H9 (cell line): ENCODE measurements around the gene COPB2. TPM values are rescaled to one million over a fixed set of nuclear protein-coding genes. Genes with fewer than 3 reads are reported as not detected.

Experiments used
- DNase-seq: peaks from one replicate; pipeline ENCODE4 v3.0.0-alpha.2; 2017
- H2AFZ ChIP-seq: one replicate; pipeline ENCODE4 v1.6.1; 2013; ENCODE audit warnings: mild to moderate bottlenecking, low read length, control low read depth, moderate library complexity
- H2AK5ac ChIP-seq: 2 replicates; pipeline ENCODE4 v1.6.1; 2013; ENCODE audit warnings: low read length, control low read depth, mixed read lengths; ENCODE audit not compliant: insufficient read length
- H2BK120ac ChIP-seq: one replicate; pipeline ENCODE4 v1.6.1; 2013; ENCODE audit warnings: low read depth, mild to moderate bottlenecking, low read length, control low read depth, inconsistent platforms; ENCODE audit not compliant: poor library complexity, severe bottlenecking
- H2BK12ac ChIP-seq: 2 replicates; pipeline ENCODE4 v1.6.1; 2013; ENCODE audit warnings: low read length, control low read depth, mixed read lengths, low read depth; ENCODE audit not compliant: insufficient read length
- H2BK15ac ChIP-seq: 2 replicates; pipeline ENCODE4 v1.6.1; 2013; ENCODE audit warnings: low read depth, low read length, control low read depth
- H2BK20ac ChIP-seq: one replicate; pipeline ENCODE4 v1.6.1; 2013; ENCODE audit warnings: low read depth, mild to moderate bottlenecking, low read length, control low read depth, inconsistent platforms; ENCODE audit not compliant: poor library complexity, severe bottlenecking
- H2BK5ac ChIP-seq: 2 replicates; pipeline ENCODE4 v1.6.1; 2013; ENCODE audit warnings: low read length, control low read depth, mixed read lengths; ENCODE audit not compliant: insufficient read length
- H3K14ac ChIP-seq: 2 replicates; pipeline ENCODE4 v1.6.1; 2013; ENCODE audit warnings: low read length, control low read depth; ENCODE audit not compliant: insufficient read depth
- H3K18ac ChIP-seq: 2 replicates; pipeline ENCODE4 v1.6.1; 2013; ENCODE audit warnings: low read depth, mild to moderate bottlenecking, mixed read lengths, low read length, control low read depth; ENCODE audit not compliant: insufficient read length
- H3K23ac ChIP-seq: 2 replicates; pipeline ENCODE4 v1.6.1; 2013; ENCODE audit warnings: low read length, control low read depth, mixed read lengths, low read depth; ENCODE audit not compliant: insufficient read length
- H3K23me2 ChIP-seq: 2 replicates; pipeline ENCODE4 v1.6.1; 2013; ENCODE audit warnings: low read depth, mild to moderate bottlenecking, mixed read lengths, low read length, control low read depth; ENCODE audit not compliant: insufficient read length, poor library complexity, severe bottlenecking
- H3K27ac ChIP-seq: 2 replicates; pipeline ENCODE4 v1.5.1; 2013; ENCODE audit warnings: low read length, control low read depth, mixed read lengths, low read depth; ENCODE audit not compliant: insufficient read length
- H3K27me3 ChIP-seq: 2 replicates; pipeline ENCODE4 v1.6.1; 2013; ENCODE audit warnings: low read length, control low read depth, inconsistent platforms; ENCODE audit not compliant: insufficient read depth
- H3K4ac ChIP-seq: 2 replicates; pipeline ENCODE4 v1.6.1; 2013; ENCODE audit warnings: low read depth, mild to moderate bottlenecking, control low read depth, inconsistent platforms, low read length, moderate library complexity
- H3K4me1 ChIP-seq: 2 replicates; pipeline ENCODE4 v1.6.1; 2013; ENCODE audit warnings: low read length, control low read depth, inconsistent platforms; ENCODE audit not compliant: insufficient read depth
- H3K4me2 ChIP-seq: 2 replicates; pipeline ENCODE4 v1.6.1; 2013; ENCODE audit warnings: low read length, control low read depth, mixed read lengths; ENCODE audit not compliant: insufficient read length, insufficient read depth
- H3K56ac ChIP-seq: 2 replicates; pipeline ENCODE4 v1.6.1; 2013; ENCODE audit warnings: low read depth, mild to moderate bottlenecking, mixed read lengths, low read length, control low read depth; ENCODE audit not compliant: insufficient read length
- H3K79me1 ChIP-seq: 2 replicates; pipeline ENCODE4 v1.6.1; 2013; ENCODE audit warnings: low read depth, mild to moderate bottlenecking, moderate library complexity, low read length, control low read depth, inconsistent platforms; ENCODE audit not compliant: insufficient read depth, poor library complexity, severe bottlenecking
- H3K79me2 ChIP-seq: 2 replicates; pipeline ENCODE4 v1.6.1; 2013; ENCODE audit warnings: low read length, control low read depth, inconsistent platforms; ENCODE audit not compliant: insufficient read depth
- H3K9ac ChIP-seq: 2 replicates; pipeline ENCODE4 v1.6.1; 2013; ENCODE audit warnings: low read length, control low read depth, mixed read lengths; ENCODE audit not compliant: insufficient read length; ENCODE audit errors: extremely low read depth
- H3K9me3 ChIP-seq: one replicate; pipeline ENCODE4 v1.6.1; 2013; ENCODE audit warnings: low read depth, low read length, inconsistent platforms; ENCODE audit not compliant: control insufficient read depth
- H3T11ph ChIP-seq: one replicate; pipeline ENCODE4 v1.6.1; 2013; ENCODE audit warnings: mild to moderate bottlenecking, low read length, control low read depth, inconsistent platforms
- H4K20me1 ChIP-seq: one replicate; pipeline ENCODE4 v1.6.1; 2013; ENCODE audit not compliant: control insufficient read depth, insufficient read length, insufficient read depth
- H4K5ac ChIP-seq: 2 replicates; pipeline ENCODE4 v1.6.1; 2013; ENCODE audit warnings: low read depth, mild to moderate bottlenecking, mixed read lengths, low read length, control low read depth; ENCODE audit not compliant: insufficient read length
- H4K8ac ChIP-seq: replicated peaks from 2 replicates; pipeline ENCODE4 v1.6.1; 2013; ENCODE audit warnings: low read length, control low read depth, mixed read lengths, low read depth; ENCODE audit not compliant: insufficient read length
- H4K91ac ChIP-seq: 2 replicates; pipeline ENCODE4 v1.6.1; 2013; ENCODE audit warnings: low read depth, mild to moderate bottlenecking, moderate library complexity, mixed read lengths, low read length, control low read depth; ENCODE audit not compliant: insufficient read length
- H3K27ac Mint-ChIP-seq, 3 experiments: 2 replicates in 2 of 3; 3 replicates in 1 of 3; pipeline ENCODE4 v1.8.0; 2020 to 2021; ENCODE audit warnings: mixed read lengths in 3 of 3, mild to moderate bottlenecking in 1 of 3, moderate library complexity in 1 of 3
- H3K27me3 Mint-ChIP-seq: 2 replicates; pipeline ENCODE4 v1.8.0; 2021; ENCODE audit warnings: low read depth, mild to moderate bottlenecking, moderate library complexity, mixed read lengths
- H3K36me3 Mint-ChIP-seq, 3 experiments: 2 replicates in 2 of 3; 3 replicates in 1 of 3; pipeline ENCODE4 v1.8.0; 2020 to 2021; ENCODE audit warnings: low read depth in 3 of 3, mixed read lengths in 3 of 3; ENCODE audit not compliant: insufficient read depth in 1 of 3
- H3K4me1 Mint-ChIP-seq, 2 experiments: 2 replicates each; pipeline ENCODE4 v1.8.0; 2020; ENCODE audit warnings: mixed read lengths in 2 of 2
- H3K4me3 Mint-ChIP-seq, 2 experiments: 2 replicates in 1 of 2; 3 replicates in 1 of 2; pipeline ENCODE4 v1.8.0; 2020 to 2021; ENCODE audit warnings: mild to moderate bottlenecking in 2 of 2, mixed read lengths in 2 of 2, moderate library complexity in 1 of 2
- H3K9me3 Mint-ChIP-seq, 2 experiments: 2 replicates in 1 of 2; 3 replicates in 1 of 2; pipeline ENCODE4 v1.8.0; 2020; ENCODE audit warnings: mild to moderate bottlenecking in 2 of 2, mixed read lengths in 2 of 2, moderate library complexity in 1 of 2
- WGBS: extraction: QIAGEN DNeasy Blood & Tissue Kit; methylation state at CpG from one replicate; pipeline ENCODE4 v1.1.7; 2013; ENCODE audit warnings: missing lambda C conversion rate, low lambda C conversion rate, mixed read lengths; ENCODE audit not compliant: insufficient read length; ENCODE audit errors: extremely low coverage; 5-methylcytosine and 5-hydroxymethylcytosine counted together
- total RNA-seq: library from RNA; stranded (reverse); gene quantifications from 2 replicates; pipeline ENCODE4 v1.2.1, GENCODE V29; 2021
- TF ChIP-seq, protein P1 (sequence below): fragments of 200-600 bp; sonication (generic); conservative IDR thresholded peaks from 3 replicates; pipeline ENCODE4 v1.8.0; 2021; ENCODE audit warnings: antibody characterized with exemption, mild to moderate bottlenecking

Gene COPB2
- total RNA-seq, 1 experiment from 2014 or later, result 121 TPM

GRCh38 chr3:139339219-139339906 lies 50.1 kb downstream of the COPB2 start:
- peaks cover 69% of the 10 kb centered on the region for H3K27me3 Mint-ChIP-seq
- Histone ChIP-seq H3K79me1 (no peaks in the 10 kb centered on the region), H3K27ac (no peak overlapping the region), H4K8ac (no peak overlapping the region), H3K4me1 (no peaks in the 10 kb centered on the region), H3K14ac (no peak overlapping the region), H2AFZ (no peak overlapping the region), H3K9ac (no peak overlapping the region), H3K79me2 (no peaks in the 10 kb centered on the region; the same call in 1 of the 2 replicates), H2AK5ac (no peak overlapping the region), H3K4ac (no peak overlapping the region), H3K23me2 (peaks cover 2% of the 10 kb centered on the region), H4K91ac (no peak overlapping the region), H3K23ac (no peak overlapping the region), H3K18ac (no peak overlapping the region), H4K20me1 (no peaks in the 10 kb centered on the region), H2BK12ac (no peak overlapping the region), H3K56ac (no peak overlapping the region), H2BK20ac (no peak overlapping the region), H2BK5ac (no peak overlapping the region), H4K5ac (no peak overlapping the region), H2BK15ac (no peak overlapping the region), H2BK120ac (no peak overlapping the region), H3K9me3 (no peaks in the 10 kb centered on the region), H3K4me2 (no peak overlapping the region), H3T11ph (no peak overlapping the region), H3K27me3 (no peaks in the 10 kb centered on the region)
- no peak for DNase-seq
- H3K9me3 Mint-ChIP-seq, result peaks cover 0 to 5% of the 10 kb centered on the region in 2 experiments; a peak in 2 of 5 replicates
- no CpG with 5 or more reads among the region's 4 CpGs for WGBS
- peaks cover 0 to 5% (median 3%) of the 10 kb centered on the region in 3 experiments; a peak in 1 of 7 replicates for H3K36me3 Mint-ChIP-seq
- H3K4me3 Mint-ChIP-seq, result no peak overlapping the region
- peaks cover 0 to 7% of the 10 kb centered on the region in 2 experiments; a peak in 2 of 4 replicates for H3K4me1 Mint-ChIP-seq
- no peak overlapping the region for H3K27ac Mint-ChIP-seq
- TF ChIP-seq, protein P1, sequence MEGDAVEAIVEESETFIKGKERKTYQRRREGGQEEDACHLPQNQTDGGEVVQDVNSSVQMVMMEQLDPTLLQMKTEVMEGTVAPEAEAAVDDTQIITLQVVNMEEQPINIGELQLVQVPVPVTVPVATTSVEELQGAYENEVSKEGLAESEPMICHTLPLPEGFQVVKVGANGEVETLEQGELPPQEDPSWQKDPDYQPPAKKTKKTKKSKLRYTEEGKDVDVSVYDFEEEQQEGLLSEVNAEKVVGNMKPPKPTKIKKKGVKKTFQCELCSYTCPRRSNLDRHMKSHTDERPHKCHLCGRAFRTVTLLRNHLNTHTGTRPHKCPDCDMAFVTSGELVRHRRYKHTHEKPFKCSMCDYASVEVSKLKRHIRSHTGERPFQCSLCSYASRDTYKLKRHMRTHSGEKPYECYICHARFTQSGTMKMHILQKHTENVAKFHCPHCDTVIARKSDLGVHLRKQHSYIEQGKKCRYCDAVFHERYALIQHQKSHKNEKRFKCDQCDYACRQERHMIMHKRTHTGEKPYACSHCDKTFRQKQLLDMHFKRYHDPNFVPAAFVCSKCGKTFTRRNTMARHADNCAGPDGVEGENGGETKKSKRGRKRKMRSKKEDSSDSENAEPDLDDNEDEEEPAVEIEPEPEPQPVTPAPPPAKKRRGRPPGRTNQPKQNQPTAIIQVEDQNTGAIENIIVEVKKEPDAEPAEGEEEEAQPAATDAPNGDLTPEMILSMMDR, result no peak
